H9 (cell line): Measurements from ENCODE around the gene CKB. TPM values are rescaled to one million over a fixed set of nuclear protein-coding genes. Genes with fewer than 3 reads are reported as not detected.

Experiments
- DNase-seq: peaks from one replicate; pipeline ENCODE4 v3.0.0-alpha.2; 2017
- H2AFZ ChIP-seq: one replicate; pipeline ENCODE4 v1.6.1; 2013; ENCODE audit warnings: mild to moderate bottlenecking, low read length, control low read depth, moderate library complexity
- H2AK5ac ChIP-seq: 2 replicates; pipeline ENCODE4 v1.6.1; 2013; ENCODE audit warnings: low read length, control low read depth, mixed read lengths; ENCODE audit not compliant: insufficient read length
- H2BK120ac ChIP-seq: one replicate; pipeline ENCODE4 v1.6.1; 2013; ENCODE audit warnings: low read depth, mild to moderate bottlenecking, low read length, control low read depth, inconsistent platforms; ENCODE audit not compliant: poor library complexity, severe bottlenecking
- H2BK12ac ChIP-seq: 2 replicates; pipeline ENCODE4 v1.6.1; 2013; ENCODE audit warnings: low read length, control low read depth, mixed read lengths, low read depth; ENCODE audit not compliant: insufficient read length
- H2BK15ac ChIP-seq: 2 replicates; pipeline ENCODE4 v1.6.1; 2013; ENCODE audit warnings: low read depth, low read length, control low read depth
- H2BK20ac ChIP-seq: one replicate; pipeline ENCODE4 v1.6.1; 2013; ENCODE audit warnings: low read depth, mild to moderate bottlenecking, low read length, control low read depth, inconsistent platforms; ENCODE audit not compliant: poor library complexity, severe bottlenecking
- H2BK5ac ChIP-seq: 2 replicates; pipeline ENCODE4 v1.6.1; 2013; ENCODE audit warnings: low read length, control low read depth, mixed read lengths; ENCODE audit not compliant: insufficient read length
- H3K14ac ChIP-seq: 2 replicates; pipeline ENCODE4 v1.6.1; 2013; ENCODE audit warnings: low read length, control low read depth; ENCODE audit not compliant: insufficient read depth
- H3K18ac ChIP-seq: 2 replicates; pipeline ENCODE4 v1.6.1; 2013; ENCODE audit warnings: low read depth, mild to moderate bottlenecking, mixed read lengths, low read length, control low read depth; ENCODE audit not compliant: insufficient read length
- H3K23ac ChIP-seq: 2 replicates; pipeline ENCODE4 v1.6.1; 2013; ENCODE audit warnings: low read length, control low read depth, mixed read lengths, low read depth; ENCODE audit not compliant: insufficient read length
- H3K23me2 ChIP-seq: 2 replicates; pipeline ENCODE4 v1.6.1; 2013; ENCODE audit warnings: low read depth, mild to moderate bottlenecking, mixed read lengths, low read length, control low read depth; ENCODE audit not compliant: insufficient read length, poor library complexity, severe bottlenecking
- H3K27ac ChIP-seq: 2 replicates; pipeline ENCODE4 v1.5.1; 2013; ENCODE audit warnings: low read length, control low read depth, mixed read lengths, low read depth; ENCODE audit not compliant: insufficient read length
- H3K27me3 ChIP-seq: 2 replicates; pipeline ENCODE4 v1.6.1; 2013; ENCODE audit warnings: low read length, control low read depth, inconsistent platforms; ENCODE audit not compliant: insufficient read depth
- H3K4ac ChIP-seq: 2 replicates; pipeline ENCODE4 v1.6.1; 2013; ENCODE audit warnings: low read depth, mild to moderate bottlenecking, control low read depth, inconsistent platforms, low read length, moderate library complexity
- H3K4me1 ChIP-seq: 2 replicates; pipeline ENCODE4 v1.6.1; 2013; ENCODE audit warnings: low read length, control low read depth, inconsistent platforms; ENCODE audit not compliant: insufficient read depth
- H3K4me2 ChIP-seq: 2 replicates; pipeline ENCODE4 v1.6.1; 2013; ENCODE audit warnings: low read length, control low read depth, mixed read lengths; ENCODE audit not compliant: insufficient read length, insufficient read depth
- H3K56ac ChIP-seq: 2 replicates; pipeline ENCODE4 v1.6.1; 2013; ENCODE audit warnings: low read depth, mild to moderate bottlenecking, mixed read lengths, low read length, control low read depth; ENCODE audit not compliant: insufficient read length
- H3K79me1 ChIP-seq: 2 replicates; pipeline ENCODE4 v1.6.1; 2013; ENCODE audit warnings: low read depth, mild to moderate bottlenecking, moderate library complexity, low read length, control low read depth, inconsistent platforms; ENCODE audit not compliant: insufficient read depth, poor library complexity, severe bottlenecking
- H3K79me2 ChIP-seq: 2 replicates; pipeline ENCODE4 v1.6.1; 2013; ENCODE audit warnings: low read length, control low read depth, inconsistent platforms; ENCODE audit not compliant: insufficient read depth
- H3K9ac ChIP-seq: 2 replicates; pipeline ENCODE4 v1.6.1; 2013; ENCODE audit warnings: low read length, control low read depth, mixed read lengths; ENCODE audit not compliant: insufficient read length; ENCODE audit errors: extremely low read depth
- H3K9me3 ChIP-seq: one replicate; pipeline ENCODE4 v1.6.1; 2013; ENCODE audit warnings: low read depth, low read length, inconsistent platforms; ENCODE audit not compliant: control insufficient read depth
- H3T11ph ChIP-seq: one replicate; pipeline ENCODE4 v1.6.1; 2013; ENCODE audit warnings: mild to moderate bottlenecking, low read length, control low read depth, inconsistent platforms
- H4K20me1 ChIP-seq: one replicate; pipeline ENCODE4 v1.6.1; 2013; ENCODE audit not compliant: control insufficient read depth, insufficient read length, insufficient read depth
- H4K5ac ChIP-seq: 2 replicates; pipeline ENCODE4 v1.6.1; 2013; ENCODE audit warnings: low read depth, mild to moderate bottlenecking, mixed read lengths, low read length, control low read depth; ENCODE audit not compliant: insufficient read length
- H4K8ac ChIP-seq: replicated peaks from 2 replicates; pipeline ENCODE4 v1.6.1; 2013; ENCODE audit warnings: low read length, control low read depth, mixed read lengths, low read depth; ENCODE audit not compliant: insufficient read length
- H4K91ac ChIP-seq: 2 replicates; pipeline ENCODE4 v1.6.1; 2013; ENCODE audit warnings: low read depth, mild to moderate bottlenecking, moderate library complexity, mixed read lengths, low read length, control low read depth; ENCODE audit not compliant: insufficient read length
- H3K27ac Mint-ChIP-seq, 3 experiments: 2 replicates in 2 of 3; 3 replicates in 1 of 3; pipeline ENCODE4 v1.8.0; 2020 to 2021; ENCODE audit warnings: mixed read lengths in 3 of 3, mild to moderate bottlenecking in 1 of 3, moderate library complexity in 1 of 3
- H3K27me3 Mint-ChIP-seq: 2 replicates; pipeline ENCODE4 v1.8.0; 2021; ENCODE audit warnings: low read depth, mild to moderate bottlenecking, moderate library complexity, mixed read lengths
- H3K36me3 Mint-ChIP-seq, 3 experiments: 2 replicates in 2 of 3; 3 replicates in 1 of 3; pipeline ENCODE4 v1.8.0; 2020 to 2021; ENCODE audit warnings: low read depth in 3 of 3, mixed read lengths in 3 of 3; ENCODE audit not compliant: insufficient read depth in 1 of 3
- H3K4me1 Mint-ChIP-seq, 2 experiments: 2 replicates each; pipeline ENCODE4 v1.8.0; 2020; ENCODE audit warnings: mixed read lengths in 2 of 2
- H3K4me3 Mint-ChIP-seq, 2 experiments: 2 replicates in 1 of 2; 3 replicates in 1 of 2; pipeline ENCODE4 v1.8.0; 2020 to 2021; ENCODE audit warnings: mild to moderate bottlenecking in 2 of 2, mixed read lengths in 2 of 2, moderate library complexity in 1 of 2
- H3K9me3 Mint-ChIP-seq, 2 experiments: 2 replicates in 1 of 2; 3 replicates in 1 of 2; pipeline ENCODE4 v1.8.0; 2020; ENCODE audit warnings: mild to moderate bottlenecking in 2 of 2, mixed read lengths in 2 of 2, moderate library complexity in 1 of 2
- WGBS: extraction: QIAGEN DNeasy Blood & Tissue Kit; methylation state at CpG from one replicate; pipeline ENCODE4 v1.1.7; 2013; ENCODE audit warnings: missing lambda C conversion rate, low lambda C conversion rate, mixed read lengths; ENCODE audit not compliant: insufficient read length; ENCODE audit errors: extremely low coverage; 5-methylcytosine and 5-hydroxymethylcytosine counted together
- total RNA-seq: library from RNA; stranded (reverse); gene quantifications from 2 replicates; pipeline ENCODE4 v1.2.1, GENCODE V29; 2021
- TF ChIP-seq, protein P1 (sequence below): fragments of 200-600 bp; sonication (generic); conservative IDR thresholded peaks from 3 replicates; pipeline ENCODE4 v1.8.0; 2021; ENCODE audit warnings: antibody characterized with exemption, mild to moderate bottlenecking

Gene CKB
- total RNA-seq, 1 experiment from 2014 or later: 517 TPM

- H2AFZ ChIP-seq: no peak overlapping the region
- H3K9ac ChIP-seq: no peak overlapping the region
- no peak overlapping the region for H3K4me3 Mint-ChIP-seq
- no peaks in the 10 kb centered on the region for H3K27me3 ChIP-seq
- no peaks in the 10 kb centered on the region; the same call in 1 of the 2 replicates for H3K27me3 Mint-ChIP-seq
- H3K14ac ChIP-seq: no peak overlapping the region
- no peak overlapping the region for H3K18ac ChIP-seq
- H4K91ac ChIP-seq: no peak overlapping the region
- H3K4me1 Mint-ChIP-seq: peaks cover 10 to 15% of the 10 kb centered on the region in 2 experiments
- no peak overlapping the region for H2BK12ac ChIP-seq
- TF ChIP-seq, protein P1, sequence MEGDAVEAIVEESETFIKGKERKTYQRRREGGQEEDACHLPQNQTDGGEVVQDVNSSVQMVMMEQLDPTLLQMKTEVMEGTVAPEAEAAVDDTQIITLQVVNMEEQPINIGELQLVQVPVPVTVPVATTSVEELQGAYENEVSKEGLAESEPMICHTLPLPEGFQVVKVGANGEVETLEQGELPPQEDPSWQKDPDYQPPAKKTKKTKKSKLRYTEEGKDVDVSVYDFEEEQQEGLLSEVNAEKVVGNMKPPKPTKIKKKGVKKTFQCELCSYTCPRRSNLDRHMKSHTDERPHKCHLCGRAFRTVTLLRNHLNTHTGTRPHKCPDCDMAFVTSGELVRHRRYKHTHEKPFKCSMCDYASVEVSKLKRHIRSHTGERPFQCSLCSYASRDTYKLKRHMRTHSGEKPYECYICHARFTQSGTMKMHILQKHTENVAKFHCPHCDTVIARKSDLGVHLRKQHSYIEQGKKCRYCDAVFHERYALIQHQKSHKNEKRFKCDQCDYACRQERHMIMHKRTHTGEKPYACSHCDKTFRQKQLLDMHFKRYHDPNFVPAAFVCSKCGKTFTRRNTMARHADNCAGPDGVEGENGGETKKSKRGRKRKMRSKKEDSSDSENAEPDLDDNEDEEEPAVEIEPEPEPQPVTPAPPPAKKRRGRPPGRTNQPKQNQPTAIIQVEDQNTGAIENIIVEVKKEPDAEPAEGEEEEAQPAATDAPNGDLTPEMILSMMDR: no peak
- no peak overlapping the region for H2BK20ac ChIP-seq
- no peak overlapping the region for H2BK120ac ChIP-seq
- H3K4me2 ChIP-seq: no peak overlapping the region
- H3K79me2 ChIP-seq: no peaks in the 10 kb centered on the region
- H3K56ac ChIP-seq: no peak overlapping the region
- H2BK5ac ChIP-seq: no peak overlapping the region
- peaks cover under 1% of the 10 kb centered on the region for H3K23me2 ChIP-seq
- no peaks in the 10 kb centered on the region; the same call in 1 of the 2 replicates for H3K4me1 ChIP-seq
- H3K36me3 Mint-ChIP-seq: no peaks in the 10 kb centered on the region
- no peak overlapping the region for H3T11ph ChIP-seq
- H3K9me3 ChIP-seq: no peaks in the 10 kb centered on the region
- DNase-seq: no peak
- no CpG with 5 or more reads among the region's 11 CpGs for WGBS
- H3K23ac ChIP-seq: no peak overlapping the region
- H3K79me1 ChIP-seq: no peaks in the 10 kb centered on the region
- H3K27ac ChIP-seq: no peak overlapping the region
- no peak overlapping the region for H4K5ac ChIP-seq
- no peaks in the 10 kb centered on the region for H4K20me1 ChIP-seq
- H3K4ac ChIP-seq: no peak overlapping the region
- peak overlapping the region in 1 of 3 experiments; percentile 92; a peak in 1 of 7 replicates for H3K27ac Mint-ChIP-seq
- no peaks in the 10 kb centered on the region for H3K9me3 Mint-ChIP-seq
- H2AK5ac ChIP-seq: no peak overlapping the region
- no peak overlapping the region for H2BK15ac ChIP-seq
- no peak overlapping the region for H4K8ac ChIP-seq
Measured at GRCh38 chr14:103547455-103547940, 24.9 kb upstream of the CKB start.
